ENCODE data around the gene STARD10.

Gene STARD10

GRCh38 chr11:72793425-72794367 is at the start of gene STARD10:
STARD10 (minus strand) TSS chr11:72794047; CDS start chr11:72781181, 12,866 bp downstream.
- peak within 1 kb of the TSS; percentile 72 for H3K4me3 ChIP-seq (ENCODE audit: low read depth, low read length)
- peak; percentile 97 for TF ChIP-seq CTCF (IDR thresholded peaks at IDR 0.05; ENCODE audit: borderline replicate concordance, insufficient read depth, low read depth, low read length)

- no peak for TF ChIP-seq CTCF (IDR thresholded peaks at IDR 0.05; ENCODE audit: borderline replicate concordance, insufficient read depth, low read depth, low read length)
- no peak overlapping the region for H3K4me3 ChIP-seq (ENCODE audit: low read depth, low read length)
Measured at GRCh38 chr11:72842653-72843330, 48.9 kb upstream of the STARD10 start.

- no peak overlapping the region for H3K4me3 ChIP-seq (ENCODE audit: low read depth, low read length)
- no peak for TF ChIP-seq CTCF (IDR thresholded peaks at IDR 0.05; ENCODE audit: borderline replicate concordance, insufficient read depth, low read depth, low read length)
Measured at GRCh38 chr11:72842126-72842525, 48.3 kb upstream of the STARD10 start.

GRCh38 chr11:72841397-72841796 is 47.5 kb upstream of the STARD10 start:
- no peak overlapping the region for H3K4me3 ChIP-seq (ENCODE audit: low read depth, low read length)
- TF ChIP-seq CTCF (IDR thresholded peaks at IDR 0.05; ENCODE audit: borderline replicate concordance, insufficient read depth, low read depth, low read length) = no peak

GRCh38 chr11:72840780-72841179 is 46.9 kb upstream of the STARD10 start:
- H3K4me3 ChIP-seq (ENCODE audit: low read depth, low read length) = no peak overlapping the region
- no peak for TF ChIP-seq CTCF (IDR thresholded peaks at IDR 0.05; ENCODE audit: borderline replicate concordance, insufficient read depth, low read depth, low read length)

- no peak overlapping the region for H3K4me3 ChIP-seq (ENCODE audit: low read depth, low read length)
- no peak for TF ChIP-seq CTCF (IDR thresholded peaks at IDR 0.05; ENCODE audit: borderline replicate concordance, insufficient read depth, low read depth, low read length)
Measured at GRCh38 chr11:72838691-72839305, 45.0 kb upstream of the STARD10 start.

Data from GM12875 (cell line).